RPMI8226 (cell line): ENCODE data around the gene LGALSL.
"Not testable (repeated sequence)": the region's sequence is repeated elsewhere in the genome, so short reads cannot be mapped to it uniquely, and the experiment has no call there.

Experiments used
- DNase-seq: peaks from one replicate; pipeline ENCODE4 v3.0.0-alpha.2; 2015

Gene LGALSL

GRCh38 chr2:64445970-64446369, 8.0 kb upstream of the LGALSL start:
- DNase-seq, result not testable (repeated sequence)

- no peak for DNase-seq
Observed at GRCh38 chr2:64447317-64448040, 6.5 kb upstream of the LGALSL start.

- no peak for DNase-seq
Observed at GRCh38 chr2:64448041-64448426, 5.9 kb upstream of the LGALSL start.

- no peak for DNase-seq
Observed at GRCh38 chr2:64451051-64451450, 2.9 kb upstream of the LGALSL start.

- peak; percentile 60 for DNase-seq
Observed at GRCh38 chr2:64454386-64455332, 697 bp downstream of the LGALSL start.

GRCh38 chr2:64455545-64455944, 1.6 kb downstream of the LGALSL start:
- no peak for DNase-seq

GRCh38 chr2:64456293-64456692, 2.3 kb downstream of the LGALSL start:
- DNase-seq, result no peak

GRCh38 chr2:64457524-64457923, 3.6 kb downstream of the LGALSL start:
- no peak for DNase-seq

- DNase-seq, result no peak
Observed at GRCh38 chr2:64459575-64459974, 5.6 kb downstream of the LGALSL start.

GRCh38 chr2:64460330-64460729, 6.4 kb downstream of the LGALSL start:
- no peak for DNase-seq

- DNase-seq, result no peak
Observed at GRCh38 chr2:64461271-64462058, 7.5 kb downstream of the LGALSL start.

GRCh38 chr2:64462171-64462570, 8.2 kb downstream of the LGALSL start:
- DNase-seq, result no peak

- no peak for DNase-seq
Observed at GRCh38 chr2:64462940-64463700, 9.2 kb downstream of the LGALSL start.

GRCh38 chr2:64463781-64464180, 9.8 kb downstream of the LGALSL start:
- no peak for DNase-seq

GRCh38 chr2:64466478-64467085, 12.6 kb downstream of the LGALSL start:
- DNase-seq, result no peak

GRCh38 chr2:64467096-64467843, 13.3 kb downstream of the LGALSL start:
- DNase-seq, result no peak

GRCh38 chr2:64469261-64469660, 15.3 kb downstream of the LGALSL start:
- DNase-seq, result no peak

GRCh38 chr2:64470071-64470470, 16.1 kb downstream of the LGALSL start:
- no peak for DNase-seq

GRCh38 chr2:64470766-64471295, 16.9 kb downstream of the LGALSL start:
- DNase-seq, result no peak

- DNase-seq, result no peak
Observed at GRCh38 chr2:64471600-64471999, 17.6 kb downstream of the LGALSL start.

- DNase-seq, result no peak
Observed at GRCh38 chr2:64472881-64473280, 18.9 kb downstream of the LGALSL start.
